ENCODE data around the gene SLC35G3.
"Not testable (repeated sequence)": the region's sequence is repeated elsewhere in the genome, so short reads cannot be mapped to it uniquely, and the experiment has no call there.

Gene SLC35G3

DNA sequence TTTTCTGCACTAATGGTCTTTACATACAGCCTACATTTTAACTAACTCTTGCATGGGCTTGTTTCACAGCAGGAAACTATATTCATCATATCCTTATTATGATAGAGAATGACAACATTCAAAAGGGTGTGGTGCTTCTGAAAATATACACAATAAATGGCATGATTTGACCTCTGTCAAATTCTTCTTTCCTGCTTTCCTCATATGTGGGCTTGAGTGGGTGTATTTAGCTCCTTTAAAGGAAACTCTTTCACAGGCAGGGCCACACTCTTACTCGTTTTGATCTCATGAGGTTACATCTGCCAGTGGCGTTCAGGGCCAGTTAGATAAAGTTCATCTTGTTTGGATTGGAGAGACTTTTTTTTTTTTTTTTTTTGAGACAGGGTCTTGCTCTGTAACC is 6.1 kb downstream of the SLC35G3 start:
- TF ChIP-seq, protein P1, sequence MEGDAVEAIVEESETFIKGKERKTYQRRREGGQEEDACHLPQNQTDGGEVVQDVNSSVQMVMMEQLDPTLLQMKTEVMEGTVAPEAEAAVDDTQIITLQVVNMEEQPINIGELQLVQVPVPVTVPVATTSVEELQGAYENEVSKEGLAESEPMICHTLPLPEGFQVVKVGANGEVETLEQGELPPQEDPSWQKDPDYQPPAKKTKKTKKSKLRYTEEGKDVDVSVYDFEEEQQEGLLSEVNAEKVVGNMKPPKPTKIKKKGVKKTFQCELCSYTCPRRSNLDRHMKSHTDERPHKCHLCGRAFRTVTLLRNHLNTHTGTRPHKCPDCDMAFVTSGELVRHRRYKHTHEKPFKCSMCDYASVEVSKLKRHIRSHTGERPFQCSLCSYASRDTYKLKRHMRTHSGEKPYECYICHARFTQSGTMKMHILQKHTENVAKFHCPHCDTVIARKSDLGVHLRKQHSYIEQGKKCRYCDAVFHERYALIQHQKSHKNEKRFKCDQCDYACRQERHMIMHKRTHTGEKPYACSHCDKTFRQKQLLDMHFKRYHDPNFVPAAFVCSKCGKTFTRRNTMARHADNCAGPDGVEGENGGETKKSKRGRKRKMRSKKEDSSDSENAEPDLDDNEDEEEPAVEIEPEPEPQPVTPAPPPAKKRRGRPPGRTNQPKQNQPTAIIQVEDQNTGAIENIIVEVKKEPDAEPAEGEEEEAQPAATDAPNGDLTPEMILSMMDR (IDR thresholded peaks at IDR 0.05; ENCODE audit: low read depth, low read length): no peak
- no peak overlapping the region for H3K4me3 ChIP-seq (replicated peaks in 1 of 2; ENCODE audit: low read depth in 2 of 2, low read length in 2 of 2)

DNA sequence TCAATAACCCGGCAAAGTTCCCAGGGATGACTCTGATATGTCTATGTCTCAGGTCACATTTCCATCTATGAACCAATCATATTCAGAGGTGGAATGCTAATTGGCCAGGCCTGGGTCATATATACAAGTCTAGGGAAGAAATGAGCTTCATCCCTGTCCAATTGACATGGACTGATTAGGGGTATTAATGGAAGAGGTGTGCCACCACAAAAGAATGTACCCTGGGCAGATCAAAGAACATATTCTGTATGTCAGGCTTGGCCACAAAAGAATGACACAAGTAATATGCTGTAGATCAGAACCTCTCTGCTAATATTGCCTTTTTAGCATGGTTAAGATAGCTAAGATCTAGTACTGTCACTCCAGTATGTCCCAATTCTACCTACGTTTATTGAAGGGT is 6.7 kb downstream of the SLC35G3 start:
- TF ChIP-seq, protein P1 (IDR thresholded peaks at IDR 0.05; ENCODE audit: low read depth, low read length): no peak
- H3K4me3 ChIP-seq (replicated peaks in 1 of 2; ENCODE audit: low read depth in 2 of 2, low read length in 2 of 2): no peak overlapping the region

More for the DNA sequence above, 6.1 kb downstream of the SLC35G3 start:
- no peak for DNase-seq (ENCODE audit: low read depth in 2 of 2)

DNA sequence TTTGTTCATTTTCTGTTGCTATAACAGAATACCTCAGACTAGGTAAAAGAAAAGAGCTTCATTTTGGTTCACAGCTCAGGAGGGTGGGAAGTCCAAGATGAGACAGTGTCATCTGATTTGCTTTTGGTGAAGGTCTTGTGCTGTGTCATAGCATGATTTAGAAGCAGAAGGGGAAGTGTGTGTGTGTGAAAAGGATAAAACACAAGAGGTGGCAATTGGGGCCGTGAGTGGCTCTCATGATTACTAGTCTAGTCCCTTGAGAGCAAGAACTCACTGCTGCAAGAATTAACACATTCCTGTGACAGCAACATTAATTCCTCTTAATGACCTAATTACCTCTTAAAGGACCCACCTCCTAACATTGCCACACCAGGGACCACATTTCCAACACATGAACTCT is 8.3 kb downstream of the SLC35G3 start:
- TF ChIP-seq, protein P1 (IDR thresholded peaks at IDR 0.05; ENCODE audit: low read depth, low read length): no peak
- no peak for DNase-seq (ENCODE audit: low read depth in 2 of 2)
- H3K4me3 ChIP-seq (replicated peaks in 1 of 2; ENCODE audit: low read depth in 2 of 2, low read length in 2 of 2): no peak overlapping the region

More for the DNA sequence above, 6.7 kb downstream of the SLC35G3 start:
- DNase-seq (ENCODE audit: low read depth in 2 of 2): no peak

DNA sequence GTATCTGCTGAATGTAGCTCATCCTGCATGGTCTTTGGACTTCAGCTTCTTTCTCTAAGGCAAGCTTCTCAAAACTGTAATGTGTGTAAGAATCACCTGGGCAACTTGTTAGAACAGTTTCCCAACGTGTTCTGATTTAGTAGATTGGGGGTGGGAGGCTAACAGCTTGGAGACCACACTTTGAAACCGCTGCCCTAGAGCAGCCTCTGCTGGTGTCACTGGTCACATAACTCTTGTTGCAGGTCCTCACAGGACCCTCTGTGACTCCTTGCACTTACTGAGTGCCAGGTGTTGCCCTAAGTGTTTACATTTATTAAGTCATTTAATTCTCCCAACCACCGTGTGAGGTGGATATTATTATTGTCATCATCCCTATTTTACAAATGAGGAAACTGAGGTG is 9.9 kb downstream of the SLC35G3 start:
- TF ChIP-seq, protein P1 (IDR thresholded peaks at IDR 0.05; ENCODE audit: low read depth, low read length): no peak
- DNase-seq (ENCODE audit: low read depth in 2 of 2): no peak
- H3K4me3 ChIP-seq (replicated peaks in 1 of 2; ENCODE audit: low read depth in 2 of 2, low read length in 2 of 2): no peak overlapping the region

DNA sequence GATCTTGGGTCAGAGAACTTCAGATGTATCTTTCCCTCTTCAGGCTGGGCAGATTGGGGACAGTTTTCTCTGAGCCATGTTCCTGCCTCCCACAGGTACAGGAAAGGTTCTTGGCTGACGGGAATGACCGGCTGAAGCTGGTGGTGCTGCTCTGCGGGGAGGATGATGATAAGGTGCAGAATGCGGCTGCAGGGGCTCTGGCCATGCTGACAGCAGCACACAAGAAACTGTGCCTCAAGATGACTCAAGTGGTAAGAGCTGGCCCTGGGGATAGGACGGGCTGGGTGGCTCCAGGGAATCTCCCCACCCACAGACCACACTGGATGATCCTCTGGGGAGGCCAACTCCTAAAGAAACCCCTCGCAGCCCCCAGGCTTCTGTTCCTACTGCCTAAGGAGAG is 10.9 kb downstream of the SLC35G3 start:
- DNase-seq (ENCODE audit: low read depth in 2 of 2): no peak
- TF ChIP-seq, protein P1 (IDR thresholded peaks at IDR 0.05; ENCODE audit: low read depth, low read length): no peak
- no peak overlapping the region for H3K4me3 ChIP-seq (replicated peaks in 1 of 2; ENCODE audit: low read depth in 2 of 2, low read length in 2 of 2)

DNA sequence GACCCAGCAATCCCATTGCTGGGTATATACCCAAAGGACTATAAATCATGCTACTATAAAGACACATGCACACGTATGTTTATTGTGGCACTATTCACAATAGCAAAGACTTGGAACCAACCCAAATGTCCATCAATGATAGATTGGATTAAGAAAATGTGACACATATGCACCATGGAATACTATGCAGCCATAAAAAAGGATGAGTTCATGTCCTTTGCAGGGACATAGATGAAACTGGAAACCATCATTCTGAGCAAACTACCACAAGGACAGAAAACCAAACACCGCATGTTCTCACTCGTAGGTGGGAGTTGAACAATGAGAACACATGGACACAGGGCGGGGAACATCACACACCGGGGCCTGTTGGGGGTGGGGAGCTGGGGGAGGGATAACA is 14.8 kb downstream of the SLC35G3 start:
- not testable (repeated sequence) for DNase-seq (ENCODE audit: low read depth in 2 of 2); H3K4me3 ChIP-seq (replicated peaks in 1 of 2; ENCODE audit: low read depth in 2 of 2, low read length in 2 of 2)

DNA sequence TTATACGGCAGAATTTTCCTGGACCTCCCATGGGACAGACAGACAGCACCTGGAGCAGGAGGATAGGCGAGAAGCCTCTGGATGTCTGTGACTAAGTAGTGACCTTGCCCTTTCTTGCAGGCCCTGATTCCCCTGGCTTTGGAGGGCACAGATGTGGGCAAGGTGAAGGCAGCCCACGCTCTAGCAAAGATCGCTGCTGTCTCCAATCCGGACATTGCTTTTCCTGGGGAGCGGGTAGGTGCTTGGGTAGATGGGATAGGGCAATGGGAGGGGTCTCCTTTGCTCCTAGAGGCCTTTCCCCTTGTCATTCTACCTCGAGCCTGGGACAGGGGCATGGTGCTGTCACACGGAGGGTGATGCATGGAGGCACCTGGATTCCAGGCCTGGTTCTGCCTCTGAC is 17.3 kb downstream of the SLC35G3 start:
- DNase-seq (ENCODE audit: low read depth in 2 of 2): no peak
- H3K4me3 ChIP-seq (replicated peaks in 1 of 2; ENCODE audit: low read depth in 2 of 2, low read length in 2 of 2): no peak overlapping the region
- TF ChIP-seq, protein P1 (IDR thresholded peaks at IDR 0.05; ENCODE audit: low read depth, low read length): no peak

Measured in cardiac fibroblast (primary cell).